HepG2 (cell line): Measurements from ENCODE around the gene RAB17. TPM values are rescaled to one million over a fixed set of nuclear protein-coding genes. Genes with fewer than 3 reads are reported as not detected.

Experiments
- HNRNPH1 ChIP-seq: fragments of 200-400 bp; formaldehyde crosslinking; optimal IDR thresholded peaks from 2 replicates; pipeline ENCODE3; 2017; ENCODE audit warnings: mild to moderate bottlenecking, low read depth, low read length
- JUND ChIP-seq: sonication (generic); formaldehyde crosslinking; IDR thresholded peaks from 2 replicates; pipeline ENCODE4 v1.8.0; 2022; ENCODE audit warnings: mild to moderate bottlenecking, missing genetic modification reagents
- MBNL3 ChIP-seq: fragments of 250-450 bp; sonication (Bioruptor Pico); conservative IDR thresholded peaks from 2 replicates; pipeline ENCODE4 v1.8.0; 2022; ENCODE audit warnings: mild to moderate bottlenecking, inconsistent platforms
- PRDM10 ChIP-seq: sonication (generic); formaldehyde crosslinking; IDR thresholded peaks from 2 replicates; pipeline ENCODE4 v1.4.0; 2020; ENCODE audit warnings: low read depth, missing genetic modification reagents
- REPIN1 ChIP-seq: sonication (generic); formaldehyde crosslinking; IDR thresholded peaks from 2 replicates; pipeline ENCODE4 v1.8.0; 2022; ENCODE audit warnings: missing genetic modification reagents, low read depth, mild to moderate bottlenecking, borderline replicate concordance
- ZNF296 ChIP-seq: sonication (generic); formaldehyde crosslinking; conservative IDR thresholded peaks from 2 replicates; pipeline ENCODE4 v1.5.0; 2020; ENCODE audit warnings: mild to moderate bottlenecking, missing genetic modification reagents
- ZNF562 ChIP-seq: sonication (generic); formaldehyde crosslinking; IDR thresholded peaks from 2 replicates; pipeline ENCODE4 v1.8.0; 2022; ENCODE audit warnings: missing genetic modification reagents, borderline replicate concordance
- polyA plus RNA-seq, 8 experiments: library from polyadenylated mRNA; depleted of rRNA in 3 of 8; stranded (reverse) in 7 of 8; unstranded in 1 of 8; fragments of >200 nt; fragmentation: Illumina TruSeq in 4 of 8; extraction: Trizol in 4 of 8; gene quantifications; 2 replicates each; pipeline versions ENCODE4 v1.2.1 to v1.2.3, GENCODE V29; 2011 to 2016; ENCODE audit warnings: low read depth in 4 of 8, missing spikeins in 1 of 8, mixed read lengths in 1 of 8; ENCODE audit not compliant: insufficient read depth in 1 of 8
- total RNA-seq, 5 experiments: library from RNA; depleted of rRNA; stranded (reverse); fragments of >200 nt; fragmentation: Illumina TruSeq; extraction: Trizol; gene quantifications; 2 replicates each; pipeline ENCODE4 v1.2.3, GENCODE V29; 2016; ENCODE audit warnings: low read depth in 1 of 5
- TF ChIP-seq, protein P1 (sequence below): sonication (generic); formaldehyde crosslinking; IDR thresholded peaks from 2 replicates; pipeline ENCODE4 v1.5.0; 2020; ENCODE audit warnings: missing genetic modification reagents, mild to moderate bottlenecking, borderline replicate concordance

Gene RAB17
- total and polyA plus RNA-seq, 2 of the 13 experiments (the other 11 are each of a cell fraction or from before 2014, with no cell fraction given) = 68.0 to 124 TPM

- TF ChIP-seq PRDM10 (CRISPR knock-in tag) (peak; percentile 85; the same call in 1 of the 2 replicates), MBNL3 (CRISPR knock-in tag) (no peak), JUND (CRISPR knock-in tag) (peak; percentile 90), HNRNPH1 (no peak), REPIN1 (CRISPR knock-in tag) (peak; percentile 91), ZNF296 (CRISPR knock-in tag) (no peak; the same call in 1 of the 2 replicates), ZNF562 (no peak)
- TF ChIP-seq, protein P1, sequence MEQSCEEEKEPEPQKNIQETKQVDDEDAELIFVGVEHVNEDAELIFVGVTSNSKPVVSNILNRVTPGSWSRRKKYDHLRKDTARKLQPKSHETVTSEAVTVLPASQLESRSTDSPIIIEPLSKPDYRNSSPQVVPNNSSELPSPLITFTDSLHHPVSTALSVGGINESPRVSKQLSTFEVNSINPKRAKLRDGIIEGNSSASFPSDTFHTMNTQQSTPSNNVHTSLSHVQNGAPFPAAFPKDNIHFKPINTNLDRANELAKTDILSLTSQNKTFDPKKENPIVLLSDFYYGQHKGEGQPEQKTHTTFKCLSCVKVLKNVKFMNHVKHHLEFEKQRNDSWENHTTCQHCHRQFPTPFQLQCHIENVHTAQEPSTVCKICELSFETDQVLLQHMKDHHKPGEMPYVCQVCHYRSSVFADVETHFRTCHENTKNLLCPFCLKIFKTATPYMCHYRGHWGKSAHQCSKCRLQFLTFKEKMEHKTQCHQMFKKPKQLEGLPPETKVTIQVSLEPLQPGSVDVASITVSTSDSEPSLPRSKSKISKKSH (CRISPR knock-in tag) = no peak
Observed at GRCh38 chr2:237614151-237614720, 23.7 kb upstream of the RAB17 start (continued).
